ENCODE data around the gene TSC22D1. TPM values are rescaled to one million over a fixed set of nuclear protein-coding genes. Genes with fewer than 3 reads are reported as not detected.

TSC22D1 gene
- total RNA-seq, 1 donor from 2014 or later: 6.5 TPM

- Mint-ChIP-seq H3K4me3 (no peak overlapping the region), H3K27me3 (no peaks in the 10 kb centered on the region), H3K27ac (no peak overlapping the region), H3K36me3 (ENCODE audit: low read depth) (no peaks in the 10 kb centered on the region), H3K9me3 (no peaks in the 10 kb centered on the region), H3K4me1 (no peaks in the 10 kb centered on the region)
- no peak for DNase-seq
- intact Hi-C loops (cut with micrococcal nuclease): no loop called here
Measured at GRCh38 chr13:44416744-44417143, 159.4 kb downstream of the TSC22D1 start.

- H3K9me3 Mint-ChIP-seq: no peaks in the 10 kb centered on the region
- intact Hi-C loops (cut with micrococcal nuclease): no loop called here
- H3K27me3 Mint-ChIP-seq: no peaks in the 10 kb centered on the region
Measured at GRCh38 chr13:44416301-44416700, 159.8 kb downstream of the TSC22D1 start.

DNA sequence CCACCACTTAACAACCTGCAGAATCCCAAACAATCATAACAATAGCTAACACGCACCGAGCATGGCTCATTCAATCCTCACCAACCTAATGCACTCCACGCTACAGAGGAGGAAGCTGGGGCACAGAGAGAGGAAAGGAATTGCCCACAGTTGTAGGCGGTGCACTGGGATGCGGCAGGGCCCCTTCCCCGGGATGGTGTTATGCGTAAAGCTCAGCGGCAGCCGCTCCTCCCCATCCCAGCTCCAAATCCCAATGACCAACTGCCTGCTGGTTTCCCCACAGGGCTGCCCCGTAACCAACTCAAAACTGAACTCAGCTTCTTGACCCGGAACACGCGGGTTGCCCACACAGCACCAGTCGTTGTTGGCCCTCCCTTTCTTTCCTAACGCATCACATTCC is 160.3 kb downstream of the TSC22D1 start:
- H3K27me3 Mint-ChIP-seq: no peaks in the 10 kb centered on the region
- no peak for DNase-seq
- H3K4me1 Mint-ChIP-seq: no peaks in the 10 kb centered on the region
- no peak overlapping the region for H3K27ac Mint-ChIP-seq
- no peaks in the 10 kb centered on the region for H3K9me3 Mint-ChIP-seq
- H3K4me3 Mint-ChIP-seq: no peak overlapping the region
- intact Hi-C loops (cut with micrococcal nuclease): no loop called here
- no peaks in the 10 kb centered on the region for H3K36me3 Mint-ChIP-seq (ENCODE audit: low read depth)

More at GRCh38 chr13:44416301-44416700, 159.8 kb downstream of the TSC22D1 start:
- DNase-seq: no peak
- H3K27ac Mint-ChIP-seq: no peak overlapping the region
- H3K4me3 Mint-ChIP-seq: no peak overlapping the region
- no peaks in the 10 kb centered on the region for H3K4me1 Mint-ChIP-seq
- no peaks in the 10 kb centered on the region for H3K36me3 Mint-ChIP-seq (ENCODE audit: low read depth)

DNA sequence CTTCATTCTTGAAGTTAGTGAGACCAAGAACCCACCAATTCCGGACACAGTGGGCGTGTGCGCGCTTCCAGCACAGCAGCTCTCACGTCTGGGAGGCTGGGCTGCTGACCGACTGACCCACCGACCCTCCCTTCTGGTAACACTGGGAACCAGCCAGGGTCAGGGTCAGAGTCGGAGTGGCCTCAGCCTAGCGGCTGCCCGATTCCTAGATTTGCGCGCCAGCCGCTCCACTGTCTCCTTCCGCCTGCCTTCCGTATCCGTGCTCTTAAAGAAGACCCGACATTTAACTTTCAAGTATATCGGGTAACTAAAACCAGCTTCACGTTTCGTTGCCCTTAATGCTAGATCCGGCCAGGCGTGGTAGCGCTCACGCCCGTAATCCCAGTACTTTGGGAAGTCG is 161.4 kb downstream of the TSC22D1 start:
- DNase-seq: no peak
- Mint-ChIP-seq H3K9me3 (no peaks in the 10 kb centered on the region), H3K27ac (no peak overlapping the region), H3K36me3 (ENCODE audit: low read depth) (no peaks in the 10 kb centered on the region), H3K4me3 (no peak overlapping the region), H3K27me3 (no peaks in the 10 kb centered on the region), H3K4me1 (no peaks in the 10 kb centered on the region)
- intact Hi-C loops (cut with micrococcal nuclease): no loop called here

DNA sequence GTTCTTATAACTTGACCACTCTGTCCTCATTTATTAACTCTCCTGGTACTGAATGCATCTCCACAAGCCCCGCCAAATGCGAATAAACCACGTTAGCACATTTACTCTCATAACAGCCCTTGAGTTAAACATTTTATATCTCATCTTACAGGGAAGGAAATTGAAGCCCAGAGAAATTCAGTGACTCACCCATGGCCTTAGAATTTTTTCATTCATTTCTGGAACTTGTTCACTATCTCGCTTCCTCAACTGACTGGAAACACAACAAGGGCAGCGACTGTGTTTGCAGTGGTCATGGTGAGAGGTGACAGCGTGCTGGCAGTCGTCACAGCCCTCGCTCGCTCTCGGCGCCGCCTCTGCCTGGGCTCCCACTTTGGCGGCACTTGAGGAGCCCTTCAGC is 163.0 kb downstream of the TSC22D1 start:
- no peak overlapping the region for H3K4me3 Mint-ChIP-seq
- no peaks in the 10 kb centered on the region for H3K27me3 Mint-ChIP-seq
- H3K9me3 Mint-ChIP-seq: no peaks in the 10 kb centered on the region
- intact Hi-C loops (cut with micrococcal nuclease): no loop called here
- no peak for DNase-seq
- H3K4me1 Mint-ChIP-seq: no peaks in the 10 kb centered on the region
- no peak overlapping the region for H3K27ac Mint-ChIP-seq
- H3K36me3 Mint-ChIP-seq (ENCODE audit: low read depth): no peaks in the 10 kb centered on the region

DNA sequence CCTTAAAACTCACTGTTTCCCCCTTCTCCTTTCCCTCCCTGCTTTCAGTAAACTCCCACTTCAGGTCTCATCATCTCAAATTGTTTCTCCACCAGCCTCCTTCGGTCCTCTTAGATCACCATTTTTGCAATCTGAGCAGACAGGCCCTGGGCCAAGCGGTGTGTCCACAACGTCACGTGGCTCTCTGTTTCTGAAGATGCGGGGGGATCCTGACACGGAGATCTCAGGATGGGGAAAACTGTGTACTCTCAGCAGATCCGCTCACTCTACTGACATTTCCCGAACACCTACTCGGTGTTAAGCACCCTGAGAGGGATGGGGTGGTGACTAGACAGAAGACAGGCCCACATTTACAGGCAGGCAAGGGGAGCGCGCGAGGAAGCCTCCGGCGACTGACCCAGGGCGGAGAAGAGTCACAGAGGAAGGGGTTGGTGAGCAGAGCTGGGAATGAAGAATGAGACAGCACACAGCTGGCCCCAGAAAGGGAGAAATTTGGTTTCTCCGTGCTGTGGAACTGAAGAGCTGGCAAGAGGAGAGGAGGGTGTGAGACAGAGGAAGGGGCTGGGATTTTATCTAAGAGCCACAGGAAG is 163.7 kb downstream of the TSC22D1 start:
- H3K4me1 Mint-ChIP-seq: no peaks in the 10 kb centered on the region
- intact Hi-C loops (cut with micrococcal nuclease): no loop called here
- no peak overlapping the region for H3K4me3 Mint-ChIP-seq
- no peak for DNase-seq
- no peaks in the 10 kb centered on the region for H3K27me3 Mint-ChIP-seq
- H3K9me3 Mint-ChIP-seq: no peaks in the 10 kb centered on the region
- no peaks in the 10 kb centered on the region for H3K36me3 Mint-ChIP-seq (ENCODE audit: low read depth)
- H3K27ac Mint-ChIP-seq: no peak overlapping the region

DNA sequence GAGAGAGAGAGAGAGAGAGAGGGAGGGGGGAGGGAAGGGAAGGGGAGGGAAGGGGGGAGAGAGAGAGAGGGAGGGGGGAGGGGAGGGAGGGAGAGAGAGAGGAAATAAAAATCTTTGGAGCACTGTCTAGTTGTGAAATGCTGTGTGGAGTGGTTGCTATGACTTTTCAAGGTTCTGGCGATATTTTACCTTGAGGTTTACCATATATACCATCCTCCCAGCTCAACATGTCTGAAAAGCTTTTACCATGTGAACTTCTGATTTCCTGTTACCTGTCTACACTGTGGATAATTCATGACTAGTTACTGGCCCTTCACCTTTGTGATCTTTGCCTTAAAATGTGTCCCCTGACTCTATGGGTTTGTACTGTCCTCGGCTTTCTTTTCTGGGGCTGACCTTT is 164.3 kb downstream of the TSC22D1 start:
- Mint-ChIP-seq H3K4me1 (no peaks in the 10 kb centered on the region), H3K4me3 (no peak overlapping the region), H3K27me3 (peaks cover 2% of the 10 kb centered on the region), H3K36me3 (ENCODE audit: low read depth) (no peaks in the 10 kb centered on the region), H3K9me3 (no peaks in the 10 kb centered on the region), H3K27ac (no peak overlapping the region)
- intact Hi-C loops (cut with micrococcal nuclease): no loop called here
- no peak for DNase-seq

DNA sequence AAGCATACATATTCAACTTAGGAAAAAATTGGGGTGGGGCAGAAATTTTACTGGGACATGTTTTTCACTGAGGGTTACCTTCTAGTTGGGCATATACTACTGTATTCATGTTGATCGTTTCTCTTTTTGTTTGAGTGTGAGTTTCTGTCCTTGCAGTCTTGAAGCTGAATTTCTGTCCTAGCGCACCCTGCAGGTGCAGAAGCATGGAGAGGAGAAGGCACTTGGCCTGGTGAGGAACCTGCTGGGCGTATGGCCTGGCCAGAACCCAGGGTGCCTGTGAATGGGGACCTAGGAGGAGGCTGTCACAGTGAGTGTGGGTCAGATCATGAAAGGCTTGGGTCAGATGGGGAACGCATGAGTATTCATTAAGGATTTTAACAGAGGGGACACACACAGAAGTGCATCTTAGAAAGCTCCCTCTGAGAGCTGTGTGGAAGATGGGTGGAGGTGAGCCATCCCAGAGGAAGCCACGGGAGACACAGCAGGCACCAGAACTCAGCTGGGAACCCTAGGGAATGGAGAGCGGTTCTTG is 165.7 kb downstream of the TSC22D1 start:
- Mint-ChIP-seq H3K4me3 (no peak overlapping the region), H3K9me3 (no peaks in the 10 kb centered on the region), H3K27ac (no peak overlapping the region), H3K27me3 (peaks cover 2% of the 10 kb centered on the region), H3K4me1 (no peaks in the 10 kb centered on the region), H3K36me3 (ENCODE audit: low read depth) (no peaks in the 10 kb centered on the region)
- intact Hi-C loops (cut with micrococcal nuclease): no loop called here
- no peak for DNase-seq

- intact Hi-C loops (cut with micrococcal nuclease): no loop called here
- no peaks in the 10 kb centered on the region for H3K36me3 Mint-ChIP-seq (ENCODE audit: low read depth)
- peaks cover 2% of the 10 kb centered on the region for H3K27me3 Mint-ChIP-seq
- no peak overlapping the region for H3K4me3 Mint-ChIP-seq
- H3K27ac Mint-ChIP-seq: no peak overlapping the region
- H3K4me1 Mint-ChIP-seq: no peaks in the 10 kb centered on the region
- no peak for DNase-seq
- H3K9me3 Mint-ChIP-seq: no peaks in the 10 kb centered on the region
Measured at GRCh38 chr13:44409595-44409994, 166.5 kb downstream of the TSC22D1 start.

DNA sequence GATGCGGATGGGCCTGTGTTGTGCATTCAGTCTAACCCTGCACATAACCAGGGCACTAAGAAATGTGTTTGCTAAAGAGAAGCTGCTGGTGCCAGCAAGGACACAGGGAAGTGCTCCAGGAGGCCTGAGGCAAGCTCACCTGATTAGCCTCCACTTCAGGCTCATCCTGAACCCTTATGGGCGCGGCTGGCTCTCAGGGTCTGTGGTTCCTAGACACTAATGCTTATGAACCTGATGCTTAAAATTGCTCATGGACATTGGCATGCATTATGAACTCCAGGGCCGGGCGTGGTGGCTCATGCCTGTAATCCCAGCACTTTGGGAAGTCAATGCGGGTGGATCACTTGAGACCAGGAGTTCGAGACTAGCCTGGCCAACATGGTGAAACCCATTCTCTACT is 168.2 kb downstream of the TSC22D1 start:
- peaks cover 2% of the 10 kb centered on the region for H3K27me3 Mint-ChIP-seq
- DNase-seq: no peak
- H3K27ac Mint-ChIP-seq: no peak overlapping the region
- no peaks in the 10 kb centered on the region for H3K4me1 Mint-ChIP-seq
- H3K4me3 Mint-ChIP-seq: no peak overlapping the region
- intact Hi-C loops (cut with micrococcal nuclease): no loop called here
- H3K9me3 Mint-ChIP-seq: no peaks in the 10 kb centered on the region
- H3K36me3 Mint-ChIP-seq (ENCODE audit: low read depth): no peaks in the 10 kb centered on the region

DNA sequence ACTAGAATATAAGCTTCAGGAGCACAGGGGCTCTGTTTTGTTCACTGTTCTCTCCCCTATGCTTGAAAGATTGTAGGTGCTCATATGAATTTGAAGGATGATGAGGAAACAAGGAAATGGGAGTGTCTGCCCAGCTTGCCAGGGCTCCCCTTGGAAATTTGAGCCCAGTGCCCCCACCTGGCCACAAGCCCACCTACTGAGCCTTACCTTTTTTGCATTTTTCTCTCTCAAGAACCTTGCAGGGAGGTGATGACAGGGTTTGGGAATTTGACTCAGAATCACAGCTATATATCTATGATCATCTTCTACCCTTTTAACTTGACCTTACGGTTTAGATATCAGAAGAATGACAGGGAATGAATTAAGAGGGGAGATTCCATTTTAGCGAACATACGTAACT is 168.8 kb downstream of the TSC22D1 start:
- Mint-ChIP-seq H3K36me3 (ENCODE audit: low read depth) (no peaks in the 10 kb centered on the region), H3K4me3 (no peak overlapping the region), H3K4me1 (no peaks in the 10 kb centered on the region), H3K27ac (no peak overlapping the region), H3K27me3 (peaks cover 2% of the 10 kb centered on the region), H3K9me3 (no peaks in the 10 kb centered on the region)
- intact Hi-C loops (cut with micrococcal nuclease): no loop called here
- no peak for DNase-seq

DNA sequence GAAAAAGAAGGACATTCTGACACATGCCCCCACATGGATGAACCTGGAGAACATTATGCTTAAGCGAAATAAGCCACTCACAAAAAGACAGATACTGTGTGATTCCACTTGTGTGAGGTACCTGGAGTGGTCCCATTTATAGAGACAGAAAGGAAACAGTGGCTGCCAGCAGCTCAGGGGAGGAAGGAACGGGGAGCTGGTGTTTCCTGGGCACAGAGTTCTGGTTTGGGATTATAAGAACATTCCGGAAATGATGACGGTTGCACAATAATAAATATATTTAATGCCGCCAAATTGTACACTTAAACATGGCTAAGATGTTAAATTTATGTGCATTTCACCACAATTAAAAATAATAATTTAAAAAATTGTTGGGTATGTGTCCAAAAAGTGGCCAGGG is 169.5 kb downstream of the TSC22D1 start:
- no peaks in the 10 kb centered on the region for H3K36me3 Mint-ChIP-seq (ENCODE audit: low read depth)
- no peak overlapping the region for H3K27ac Mint-ChIP-seq
- intact Hi-C loops (cut with micrococcal nuclease): no loop called here
- no peaks in the 10 kb centered on the region for H3K4me1 Mint-ChIP-seq
- peaks cover 2% of the 10 kb centered on the region for H3K27me3 Mint-ChIP-seq
- no peak for DNase-seq
- no peak overlapping the region for H3K4me3 Mint-ChIP-seq
- no peaks in the 10 kb centered on the region for H3K9me3 Mint-ChIP-seq

DNA sequence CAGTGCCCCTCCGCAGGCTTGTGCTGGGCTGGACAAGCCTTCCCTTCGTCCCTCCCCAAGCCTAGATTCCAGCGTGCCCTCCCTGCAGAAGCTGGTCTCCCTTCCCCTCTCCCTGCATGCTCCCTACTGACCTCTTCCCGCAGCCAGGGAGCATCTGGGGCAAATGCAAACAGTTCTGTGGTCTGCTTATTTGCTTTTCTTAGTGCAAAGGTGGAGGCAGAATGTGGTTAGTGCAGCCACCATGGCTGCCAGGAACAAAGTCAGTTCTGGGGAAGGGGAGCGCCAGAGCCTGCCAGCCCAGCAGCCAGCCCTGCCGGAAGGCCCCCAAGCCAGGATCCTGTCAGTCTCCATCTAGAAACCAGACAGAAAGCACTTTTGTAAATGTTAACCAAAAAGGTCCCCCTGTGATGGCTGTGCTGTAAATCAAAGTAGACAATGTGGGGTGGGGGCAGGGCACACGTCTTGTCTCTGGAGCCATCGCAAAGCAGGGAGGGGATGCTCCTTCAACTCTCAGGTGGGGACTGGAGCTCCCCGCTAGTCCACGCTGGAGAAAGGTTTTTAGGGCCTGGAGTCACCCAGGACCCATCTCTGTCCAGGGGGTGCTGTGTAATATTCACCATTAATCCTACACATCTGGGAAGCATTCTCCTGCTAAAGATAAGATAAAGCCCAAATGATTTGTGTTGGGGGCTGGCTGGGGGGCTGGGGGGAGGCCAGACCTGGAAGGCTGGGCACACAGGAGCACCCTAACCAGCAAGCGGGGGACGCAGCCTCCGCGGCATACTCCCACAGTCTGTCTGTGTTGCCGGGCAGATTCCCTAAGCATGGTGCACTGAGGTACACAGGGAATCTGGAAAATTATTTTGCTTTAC is 171.6 kb downstream of the TSC22D1 start:
- intact Hi-C loops (cut with micrococcal nuclease): no loop called here
- Mint-ChIP-seq H3K27ac (no peak overlapping the region), H3K27me3 (peaks cover 2% of the 10 kb centered on the region), H3K4me1 (no peaks in the 10 kb centered on the region), H3K36me3 (ENCODE audit: low read depth) (no peaks in the 10 kb centered on the region), H3K9me3 (no peaks in the 10 kb centered on the region), H3K4me3 (no peak overlapping the region)
- DNase-seq: no peak

DNA sequence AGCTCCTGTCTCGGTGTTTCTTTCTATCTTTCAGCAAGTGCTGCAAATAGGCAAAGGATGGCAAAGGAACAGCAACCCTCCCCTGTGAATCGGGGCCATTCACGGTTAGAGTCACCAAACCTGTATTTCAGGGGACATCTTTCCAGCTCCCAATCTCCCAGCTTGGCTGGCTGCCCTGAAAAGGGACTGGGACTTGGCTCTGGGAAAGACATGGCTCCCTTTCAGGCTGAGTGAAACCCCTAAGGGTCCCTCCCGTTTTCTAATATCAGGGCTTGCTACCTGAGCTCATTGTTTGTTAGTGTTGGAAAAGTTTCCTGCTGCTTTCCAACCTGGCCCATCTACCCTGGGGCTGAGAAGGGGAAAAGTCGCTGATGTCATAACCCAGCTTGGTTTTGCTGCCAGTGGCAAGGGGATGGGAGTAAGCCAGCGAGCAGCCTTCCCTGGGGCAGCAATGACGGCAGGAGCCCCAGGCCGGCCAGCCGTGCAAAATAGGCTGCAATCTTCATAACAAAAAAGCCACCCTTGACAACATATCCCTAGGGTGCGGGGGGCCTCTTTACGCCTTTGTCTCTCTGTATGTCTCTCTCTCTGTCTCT is 172.6 kb downstream of the TSC22D1 start:
- Mint-ChIP-seq H3K9me3 (no peaks in the 10 kb centered on the region), H3K4me3 (no peak overlapping the region), H3K36me3 (ENCODE audit: low read depth) (no peaks in the 10 kb centered on the region), H3K27ac (no peak overlapping the region), H3K4me1 (no peaks in the 10 kb centered on the region), H3K27me3 (peaks cover 2% of the 10 kb centered on the region)
- intact Hi-C loops (cut with micrococcal nuclease): no loop called here
- no peak for DNase-seq

All from activated CD4-positive, alpha-beta T cell treated with anti-CD3 and anti-CD28 coated beads, Interleukin-2, amount 10 ng/mL, durations not matched to agents 24 days and 14 days (primary cell).